ENCODE measurements around the gene SNX6. TPM values are rescaled to one million over a fixed set of nuclear protein-coding genes. Genes with fewer than 3 reads are reported as not detected.

SNX6 gene
- total RNA-seq, 1 experiment from 2014 or later = 64.2 TPM

- no peak for DNase-seq (ENCODE audit: low spot score)
- TF ChIP-seq CTCF (conservative IDR thresholded peaks at IDR 0.05; ENCODE audit: low read depth, low read length) = no peak
- TF ChIP-seq EZH2 (IDR thresholded peaks at IDR 0.05; ENCODE audit: borderline replicate concordance, low read depth, low read length, poor library complexity, severe bottlenecking) = no peak
- Histone ChIP-seq H3K4me1 (ENCODE audit: insufficient read depth, low read length, poor library complexity, severe bottlenecking) (no peaks in the 10 kb centered on the region), H3K27me3 (replicated peaks; ENCODE audit: insufficient read depth, low read depth, low read length, poor library complexity) (no peaks in the 10 kb centered on the region), H3K27ac (ENCODE audit: low read depth, low read length, poor library complexity, severe bottlenecking) (no peak overlapping the region), H3K36me3 (ENCODE audit: insufficient read depth, low read length, poor library complexity, severe bottlenecking) (peaks cover 40% of the 10 kb centered on the region), H3K4me3 (ENCODE audit: low read depth, low read length, poor library complexity, severe bottlenecking) (no peak overlapping the region), H3K9me3 (ENCODE audit: low read depth, low read length, poor library complexity, severe bottlenecking) (no peaks in the 10 kb centered on the region)
- intact Hi-C loops (cut with micrococcal nuclease; ENCODE audit: unreplicated experiment) = no loop called here
- no TSS peak for BruUV-seq (replicated peaks)
- POLR2A ChIA-PET (ENCODE audit: low non-redundant PET) = no interaction called here
- CTCF ChIA-PET = no interaction called here
Measured at GRCh38 chr14:34582117-34582680, 47.7 kb downstream of the SNX6 start.

GRCh38 chr14:34580381-34580780 lies 49.6 kb downstream of the SNX6 start:
- Histone ChIP-seq H3K4me1 (ENCODE audit: insufficient read depth, low read length, poor library complexity, severe bottlenecking) (no peaks in the 10 kb centered on the region), H3K4me3 (ENCODE audit: low read depth, low read length, poor library complexity, severe bottlenecking) (no peak overlapping the region), H3K27me3 (replicated peaks; ENCODE audit: insufficient read depth, low read depth, low read length, poor library complexity) (no peaks in the 10 kb centered on the region), H3K36me3 (ENCODE audit: insufficient read depth, low read length, poor library complexity, severe bottlenecking) (peaks cover 30% of the 10 kb centered on the region), H3K27ac (ENCODE audit: low read depth, low read length, poor library complexity, severe bottlenecking) (no peak overlapping the region), H3K9me3 (ENCODE audit: low read depth, low read length, poor library complexity, severe bottlenecking) (no peaks in the 10 kb centered on the region)
- BruUV-seq (replicated peaks) = no TSS peak
- intact Hi-C loops (cut with micrococcal nuclease; ENCODE audit: unreplicated experiment) = no loop called here
- no peak for DNase-seq (ENCODE audit: low spot score)
- TF ChIP-seq EZH2 (IDR thresholded peaks at IDR 0.05; ENCODE audit: borderline replicate concordance, low read depth, low read length, poor library complexity, severe bottlenecking) (no peak), CTCF (conservative IDR thresholded peaks at IDR 0.05; ENCODE audit: low read depth, low read length) (no peak)
- CTCF ChIA-PET = interaction anchor here (0.6 kb wide), 1 partner anchor 209 kb away, joined by 3 read pairs; no protein-coding TSS in a partner anchor
- POLR2A ChIA-PET (ENCODE audit: low non-redundant PET) = no interaction called here

- intact Hi-C loops (cut with micrococcal nuclease; ENCODE audit: unreplicated experiment) = no loop called here
- DNase-seq (ENCODE audit: low spot score) = no peak
- H3K4me1 ChIP-seq (ENCODE audit: insufficient read depth, low read length, poor library complexity, severe bottlenecking) = no peaks in the 10 kb centered on the region
- H3K27me3 ChIP-seq (replicated peaks; ENCODE audit: insufficient read depth, low read depth, low read length, poor library complexity) = no peaks in the 10 kb centered on the region
- POLR2A ChIA-PET (ENCODE audit: low non-redundant PET) = no interaction called here
- BruUV-seq (replicated peaks) = no TSS peak
- peaks cover 34% of the 10 kb centered on the region for H3K36me3 ChIP-seq (ENCODE audit: insufficient read depth, low read length, poor library complexity, severe bottlenecking)
- H3K9me3 ChIP-seq (ENCODE audit: low read depth, low read length, poor library complexity, severe bottlenecking) = no peaks in the 10 kb centered on the region
- CTCF ChIA-PET = no interaction called here
- TF ChIP-seq CTCF (conservative IDR thresholded peaks at IDR 0.05; ENCODE audit: low read depth, low read length) (no peak), EZH2 (IDR thresholded peaks at IDR 0.05; ENCODE audit: borderline replicate concordance, low read depth, low read length, poor library complexity, severe bottlenecking) (no peak)
- H3K27ac ChIP-seq (ENCODE audit: low read depth, low read length, poor library complexity, severe bottlenecking) = no peak overlapping the region
- no peak overlapping the region for H3K4me3 ChIP-seq (ENCODE audit: low read depth, low read length, poor library complexity, severe bottlenecking)
Measured at GRCh38 chr14:34571771-34572170, 58.2 kb downstream of the SNX6 start.
